ENCODE results near the gene TRA2B.

DNA sequence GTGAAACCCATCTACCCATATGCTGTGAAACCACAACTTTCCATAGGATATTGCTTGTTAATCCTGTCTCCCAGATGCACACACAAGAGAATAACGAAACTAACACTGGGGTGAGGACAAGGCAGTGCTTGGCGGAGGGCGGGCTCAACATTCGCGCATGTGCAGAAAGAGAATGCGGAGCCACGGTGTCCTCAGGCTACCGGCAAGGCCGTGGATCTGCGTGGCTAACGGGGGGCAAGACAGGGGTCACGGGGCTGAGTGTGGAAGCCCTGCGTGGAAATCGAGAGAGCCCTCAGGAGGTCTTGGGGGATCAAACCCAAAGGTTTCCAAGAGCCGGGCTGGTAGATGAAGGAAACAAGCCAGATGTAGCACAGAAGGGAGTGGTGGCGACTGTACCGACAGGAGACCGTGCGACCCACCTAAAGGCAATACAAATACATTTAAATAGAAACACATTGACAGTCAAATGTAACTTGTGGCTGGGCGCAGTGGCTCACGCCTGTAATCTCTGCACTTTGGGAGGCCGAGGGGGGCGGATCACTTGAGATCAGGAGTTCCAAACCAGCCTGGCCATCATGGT lies 48.5 kb upstream of the TRA2B start:
- TF ChIP-seq, protein P1, sequence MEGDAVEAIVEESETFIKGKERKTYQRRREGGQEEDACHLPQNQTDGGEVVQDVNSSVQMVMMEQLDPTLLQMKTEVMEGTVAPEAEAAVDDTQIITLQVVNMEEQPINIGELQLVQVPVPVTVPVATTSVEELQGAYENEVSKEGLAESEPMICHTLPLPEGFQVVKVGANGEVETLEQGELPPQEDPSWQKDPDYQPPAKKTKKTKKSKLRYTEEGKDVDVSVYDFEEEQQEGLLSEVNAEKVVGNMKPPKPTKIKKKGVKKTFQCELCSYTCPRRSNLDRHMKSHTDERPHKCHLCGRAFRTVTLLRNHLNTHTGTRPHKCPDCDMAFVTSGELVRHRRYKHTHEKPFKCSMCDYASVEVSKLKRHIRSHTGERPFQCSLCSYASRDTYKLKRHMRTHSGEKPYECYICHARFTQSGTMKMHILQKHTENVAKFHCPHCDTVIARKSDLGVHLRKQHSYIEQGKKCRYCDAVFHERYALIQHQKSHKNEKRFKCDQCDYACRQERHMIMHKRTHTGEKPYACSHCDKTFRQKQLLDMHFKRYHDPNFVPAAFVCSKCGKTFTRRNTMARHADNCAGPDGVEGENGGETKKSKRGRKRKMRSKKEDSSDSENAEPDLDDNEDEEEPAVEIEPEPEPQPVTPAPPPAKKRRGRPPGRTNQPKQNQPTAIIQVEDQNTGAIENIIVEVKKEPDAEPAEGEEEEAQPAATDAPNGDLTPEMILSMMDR (IDR thresholded peaks at IDR 0.05) = no peak
- TF ChIP-seq POLR2A (IDR thresholded peaks at IDR 0.05) = no peak
